ENCODE data around the gene SOS2. TPM values are rescaled to one million over a fixed set of nuclear protein-coding genes. Genes with fewer than 3 reads are reported as not detected.

Gene SOS2
- total RNA-seq, 3 donors from 2014 or later (not counting 1 experiment from before 2014, with no cell fraction given): 64.7 to 82.2 (median 69.5) TPM

- intact Hi-C loops (cut with micrococcal nuclease): no loop called here
- TF ChIP-seq CTCF (IDR thresholded peaks at IDR 0.05): no peak
- peak overlapping the region; percentile 95 for H3K27ac ChIP-seq (ENCODE audit: low read length)
Measured at GRCh38 chr14:50084666-50085065, 146.7 kb downstream of the SOS2 start.

GRCh38 chr14:50083467-50084337 is 147.7 kb downstream of the SOS2 start:
- Mint-ChIP-seq H3K9me3 (no peaks in the 10 kb centered on the region), H3K27me3 (ENCODE audit: low read depth in 2 of 2) (no peaks in the 10 kb centered on the region), H3K4me1 (peaks cover 59 to 62% of the 10 kb centered on the region in 2 donors), H3K4me3 (peak overlapping the region; percentile 7), H3K36me3 (no peaks in the 10 kb centered on the region), H3K27ac (peak overlapping the region; percentile 86 to 87)
- Histone ChIP-seq H3K27ac (ENCODE audit: low read length) (peak overlapping the region; percentile 95), H3K9me3 (ENCODE audit: control insufficient read depth, insufficient read depth, low read length) (no peaks in the 10 kb centered on the region), H3K4me1 (ENCODE audit: control insufficient read depth, insufficient read depth, low read length) (peaks cover 65% of the 10 kb centered on the region), H3K27me3 (ENCODE audit: control insufficient read depth, insufficient read depth, low read length) (no peaks in the 10 kb centered on the region), H3K36me3 (ENCODE audit: control insufficient read depth, insufficient read depth, low read length) (no peaks in the 10 kb centered on the region), H3K4me3 (ENCODE audit: low read length) (no peak overlapping the region)
- peak in 2 of 3 donors; percentile 24 to 25 for ATAC-seq
- 71% methylated on average over 15 of the region's 17 CpGs for WGBS (ENCODE audit: insufficient coverage)
- peak; percentile 33 to 74 for DNase-seq
- no peak for TF ChIP-seq CTCF (IDR thresholded peaks at IDR 0.05)
- intact Hi-C loops (cut with micrococcal nuclease): loop anchor here (1.0 to 2.0 kb wide), 4 partner anchors 21 to 191 kb away; partner anchors contain the start of gene ARF6

More at GRCh38 chr14:50084666-50085065, 146.7 kb downstream of the SOS2 start:
- Mint-ChIP-seq H3K27ac (peak overlapping the region; percentile 86 to 87), H3K4me1 (peaks cover 59 to 62% of the 10 kb centered on the region in 2 donors), H3K9me3 (no peaks in the 10 kb centered on the region), H3K4me3 (peak overlapping the region; percentile 14), H3K36me3 (no peaks in the 10 kb centered on the region), H3K27me3 (ENCODE audit: low read depth in 2 of 2) (no peaks in the 10 kb centered on the region)
- H3K9me3 ChIP-seq (ENCODE audit: control insufficient read depth, insufficient read depth, low read length): no peaks in the 10 kb centered on the region
- no peak overlapping the region for H3K4me3 ChIP-seq (ENCODE audit: low read length)
- H3K4me1 ChIP-seq (ENCODE audit: control insufficient read depth, insufficient read depth, low read length): peaks cover 72% of the 10 kb centered on the region
- no peaks in the 10 kb centered on the region for H3K27me3 ChIP-seq (ENCODE audit: control insufficient read depth, insufficient read depth, low read length)
- WGBS (ENCODE audit: insufficient coverage): 90% methylated on average over 3 of the region's 3 CpGs
- no peaks in the 10 kb centered on the region for H3K36me3 ChIP-seq (ENCODE audit: control insufficient read depth, insufficient read depth, low read length)
- DNase-seq: no peak
- ATAC-seq: no peak

- Histone ChIP-seq H3K4me3 (ENCODE audit: low read length) (no peak overlapping the region), H3K27ac (ENCODE audit: low read length) (peak overlapping the region; percentile 95), H3K9me3 (ENCODE audit: control insufficient read depth, insufficient read depth, low read length) (no peaks in the 10 kb centered on the region), H3K36me3 (ENCODE audit: control insufficient read depth, insufficient read depth, low read length) (no peaks in the 10 kb centered on the region), H3K4me1 (ENCODE audit: control insufficient read depth, insufficient read depth, low read length) (peaks cover 60% of the 10 kb centered on the region), H3K27me3 (ENCODE audit: control insufficient read depth, insufficient read depth, low read length) (no peaks in the 10 kb centered on the region)
- Mint-ChIP-seq H3K4me1 (peaks cover 53 to 58% of the 10 kb centered on the region in 2 donors), H3K27me3 (ENCODE audit: low read depth in 2 of 2) (no peaks in the 10 kb centered on the region), H3K9me3 (no peaks in the 10 kb centered on the region), H3K36me3 (no peaks in the 10 kb centered on the region), H3K4me3 (peak overlapping the region; percentile 7), H3K27ac (peak overlapping the region; percentile 86 to 87)
- TF ChIP-seq CTCF (IDR thresholded peaks at IDR 0.05): no peak
- 47% methylated on average over 10 of the region's 10 CpGs for WGBS (ENCODE audit: insufficient coverage)
- DNase-seq (peak; percentile 70 to 96), ATAC-seq (peak; percentile 58 to 79 (median 77))
- intact Hi-C loops (cut with micrococcal nuclease): loop anchor here (1.0 to 2.0 kb wide), 5 partner anchors 18 to 190 kb away; partner anchors contain the start of gene ARF6
Measured at GRCh38 chr14:50082784-50083466, 148.5 kb downstream of the SOS2 start.

Data from natural killer cell (primary cell).